NCI-H526 (cell line): Measurements from ENCODE around the gene NUDT21.
"Not testable (repeated sequence)": the region's sequence is repeated elsewhere in the genome, so short reads cannot be mapped to it uniquely, and the experiment has no call there.

Source experiments
- DNase-seq, 2 experiments: peaks; one replicate each; lab custom pipeline; 2025; lab: John Stamatoyannopoulos, UW

NUDT21 gene

DNA sequence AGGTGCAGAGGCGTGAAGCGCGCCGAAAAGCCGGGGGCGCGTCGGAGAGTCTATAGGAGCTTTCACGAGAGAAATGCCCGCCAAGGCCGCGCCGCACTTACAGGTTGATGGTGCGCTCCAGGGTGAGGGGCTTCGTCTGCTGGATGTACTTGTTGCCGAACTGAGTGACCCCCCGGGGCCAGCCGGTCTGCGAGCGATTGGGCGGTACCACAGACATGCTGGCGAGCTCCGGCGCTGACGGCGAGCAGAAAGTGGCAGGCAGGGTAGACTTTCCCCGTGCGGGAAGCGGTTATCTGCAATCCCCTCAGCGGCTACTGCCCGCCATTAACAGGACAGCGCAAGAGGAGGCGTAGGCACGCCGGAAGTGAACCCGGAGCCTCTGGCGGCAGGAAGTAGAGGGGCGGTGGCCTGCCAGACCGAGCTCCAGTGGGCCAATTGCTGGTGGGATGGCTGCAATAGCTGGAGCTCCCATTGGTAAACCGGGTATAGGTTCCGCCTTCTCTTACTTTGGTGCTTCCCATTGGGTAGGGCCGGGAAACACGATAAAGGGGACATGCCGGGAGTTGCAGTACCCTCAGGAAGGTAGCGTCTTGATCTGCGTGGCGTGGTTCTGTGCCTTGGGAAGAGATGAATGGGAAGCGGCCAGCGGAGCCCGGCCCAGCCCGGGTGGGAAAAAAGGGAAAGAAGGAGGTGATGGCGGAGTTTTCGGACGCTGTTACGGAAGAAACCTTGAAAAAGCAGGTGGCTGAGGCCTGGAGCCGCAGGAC is at the start of gene NUDT21, which contains the start of gene OGFOD1:
Gene NUDT21, minus strand, starts transcription at position 347 of the 767 bp plus-strand sequence. Its CDS starts 130 bp downstream, at position 217.
Gene OGFOD1, plus strand, starts transcription at position 569 of the 767 bp plus-strand sequence. Its CDS starts 59 bp downstream, at position 628.
- DNase-seq = peak; percentile 92 to 94

DNA sequence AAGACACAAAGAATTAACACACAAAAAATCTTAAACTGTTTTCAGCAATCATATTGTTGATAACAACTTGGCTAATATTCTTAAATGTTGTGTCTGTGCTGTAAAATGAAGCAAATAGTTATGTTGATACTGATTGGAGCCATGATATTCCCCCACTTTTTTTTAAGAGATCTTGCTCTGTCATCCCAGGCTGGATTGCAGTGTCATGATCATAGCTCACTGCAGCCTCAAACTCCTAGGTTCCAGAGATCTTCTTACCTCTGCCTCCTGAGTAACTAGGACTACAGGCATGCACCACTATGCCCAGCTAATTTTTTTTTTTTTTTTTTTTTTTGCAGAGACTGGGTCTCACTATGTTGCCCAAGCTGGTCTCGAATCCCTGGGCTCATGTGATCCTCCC is 42.7 kb upstream of the NUDT21 start:
- no peak for DNase-seq

DNA sequence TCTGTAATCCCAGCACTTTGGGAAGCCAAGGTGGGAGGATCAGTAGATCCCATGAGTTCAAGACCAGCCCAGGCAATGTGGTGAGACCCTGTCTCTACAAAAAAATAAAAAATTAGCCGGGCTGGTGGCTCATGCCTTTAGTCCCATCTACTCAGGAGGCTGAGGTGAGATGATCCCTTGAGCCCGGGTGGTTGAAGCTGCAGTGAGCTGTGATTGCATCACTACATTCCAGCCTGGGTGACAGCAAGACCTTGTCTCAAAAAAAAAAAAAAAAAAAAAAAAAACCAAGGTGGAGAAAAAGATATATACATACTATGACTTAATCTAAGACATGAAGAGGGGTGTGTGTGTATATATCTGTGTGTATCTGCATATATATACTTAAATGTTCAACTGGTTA is 42.0 kb upstream of the NUDT21 start:
- DNase-seq = no peak

DNA sequence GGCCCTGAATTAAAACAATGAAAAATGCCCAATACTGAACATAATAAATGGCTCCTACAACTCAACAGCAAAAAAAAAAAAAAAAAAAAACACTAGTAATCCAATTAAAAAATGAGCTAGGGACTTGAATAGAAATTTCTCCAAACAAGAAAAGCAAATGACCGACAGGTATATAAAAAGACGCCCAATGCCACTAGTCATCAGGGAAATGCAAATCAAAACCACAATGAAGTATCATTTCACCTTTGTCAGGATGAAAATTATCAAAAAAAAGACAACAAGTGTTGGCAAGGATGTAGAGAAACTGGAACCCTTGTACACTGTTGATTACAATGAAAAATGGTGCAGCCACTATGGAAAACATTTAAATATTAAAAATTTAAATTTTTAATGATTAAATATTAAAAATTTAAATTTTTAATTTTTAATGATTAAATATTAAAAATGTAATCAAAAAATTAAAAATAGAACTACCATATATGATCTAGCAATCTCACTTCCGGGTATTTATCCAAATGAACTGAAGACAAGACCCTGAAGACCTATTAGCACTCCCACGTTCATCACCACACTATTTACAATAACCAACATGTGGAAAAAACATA is 40.6 kb upstream of the NUDT21 start:
- DNase-seq = peak in 1 of 2 experiments; percentile 2

DNA sequence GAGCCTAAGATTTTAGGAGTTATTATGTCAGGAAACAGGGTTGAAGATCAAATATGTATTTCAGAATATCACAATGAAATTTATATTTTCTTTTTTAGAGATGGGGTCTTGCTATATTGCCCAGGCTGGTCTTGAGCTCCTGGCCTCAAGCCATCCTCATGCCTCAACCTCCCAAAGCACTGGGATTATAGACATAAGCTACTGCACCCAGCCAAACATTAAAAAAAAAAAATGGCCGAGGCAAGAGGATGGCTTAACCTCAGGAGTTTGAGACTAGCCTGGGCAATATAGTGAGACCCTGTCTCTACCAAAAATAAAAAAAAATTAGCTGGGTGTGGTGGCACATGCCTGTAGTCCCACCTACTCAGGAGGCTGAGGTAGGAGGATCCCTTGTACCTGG is 37.7 kb upstream of the NUDT21 start:
- DNase-seq = not testable (repeated sequence)

DNA sequence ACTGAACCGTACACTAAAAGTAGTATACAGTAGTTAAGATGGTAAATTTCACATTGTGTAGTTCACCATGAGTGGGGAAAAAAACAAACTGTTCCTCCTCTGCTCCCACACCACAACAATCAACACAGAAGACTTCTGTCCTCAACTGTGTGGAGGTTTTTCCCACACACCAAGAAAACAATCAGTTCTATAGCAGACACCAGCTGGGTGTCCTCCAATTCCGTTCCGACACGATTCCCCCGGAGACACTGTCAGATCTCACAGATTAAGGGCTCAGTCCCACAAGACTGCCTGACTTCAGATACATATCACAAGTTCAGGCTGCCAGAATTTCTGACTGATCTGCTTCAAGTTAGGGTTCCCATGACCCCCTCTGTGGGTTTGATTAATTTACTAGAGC is 36.9 kb upstream of the NUDT21 start:
- DNase-seq = no peak

DNA sequence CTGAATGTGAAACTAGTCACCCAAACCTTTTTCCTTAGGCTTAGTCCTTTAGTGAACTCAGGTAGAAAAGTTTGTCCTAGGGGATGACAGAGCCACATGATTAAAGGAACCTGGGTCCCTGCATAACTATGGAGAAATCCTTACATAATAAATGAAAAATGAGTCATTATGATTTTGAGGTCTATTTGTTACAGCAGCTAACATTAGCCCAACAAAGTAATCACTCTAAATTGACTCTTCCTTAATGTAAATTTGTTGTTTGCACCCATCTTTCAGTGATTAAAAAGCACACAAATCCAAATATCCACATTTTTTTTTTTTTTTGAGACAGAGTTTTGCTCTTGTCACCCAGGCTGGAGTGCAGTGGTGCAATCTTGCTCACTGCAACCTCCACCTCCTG is 32.3 kb upstream of the NUDT21 start:
- no peak for DNase-seq

DNA sequence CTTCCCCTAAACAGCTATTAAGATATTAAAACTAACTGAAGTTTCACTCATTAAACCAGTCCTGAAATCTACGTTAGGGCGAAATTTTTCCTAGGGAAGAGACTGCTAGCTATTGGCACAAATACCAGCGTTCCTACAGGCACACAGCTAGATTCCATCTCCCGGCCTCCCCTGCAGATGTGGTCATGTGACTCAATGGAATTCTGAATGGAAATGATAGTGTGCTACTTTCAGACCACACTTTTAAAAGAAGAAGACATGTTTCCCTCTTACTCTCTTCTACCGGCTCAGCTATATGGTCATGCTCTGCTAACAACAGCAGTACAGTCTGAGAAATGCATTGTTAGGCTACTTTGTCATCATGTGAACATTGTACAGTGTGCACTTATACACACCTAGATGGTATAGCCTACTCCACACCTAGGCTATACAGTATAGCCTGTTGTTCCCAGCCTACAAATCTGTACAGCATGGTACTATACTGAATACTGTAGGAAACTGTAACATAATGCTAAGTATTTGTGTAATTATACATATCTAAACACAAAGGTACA is 31.6 kb upstream of the NUDT21 start:
- DNase-seq = no peak

DNA sequence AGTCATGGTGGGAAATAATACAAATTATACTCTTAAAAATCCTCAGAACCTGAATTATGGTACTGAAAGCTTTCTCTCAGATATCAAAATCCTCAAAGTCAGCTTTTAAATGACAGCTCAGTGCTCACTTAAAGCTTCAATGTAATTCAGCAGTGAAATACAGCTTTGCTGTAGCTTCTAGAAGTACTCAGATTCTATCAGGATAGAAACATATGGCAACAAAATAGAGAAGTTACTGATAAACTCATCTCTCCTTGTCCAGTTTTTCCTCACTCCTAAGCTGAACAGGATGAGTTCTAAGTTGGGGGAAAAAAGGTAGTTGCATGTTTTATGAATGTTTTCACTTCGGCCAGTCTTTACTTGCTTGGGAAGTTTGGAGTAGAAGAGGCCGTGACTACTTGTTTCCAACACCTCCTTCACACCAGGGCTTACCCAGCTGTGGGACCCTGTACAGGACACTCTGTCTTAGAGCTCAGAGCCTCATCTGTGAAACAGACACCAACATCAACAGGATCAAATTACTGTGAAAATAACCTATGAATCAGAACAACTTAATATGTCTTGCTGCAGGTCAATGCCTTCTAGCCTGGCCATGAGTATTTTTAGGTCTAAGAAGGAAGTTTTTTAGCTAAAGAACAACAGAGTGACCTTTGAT is 30.5 kb upstream of the NUDT21 start:
- DNase-seq = no peak

DNA sequence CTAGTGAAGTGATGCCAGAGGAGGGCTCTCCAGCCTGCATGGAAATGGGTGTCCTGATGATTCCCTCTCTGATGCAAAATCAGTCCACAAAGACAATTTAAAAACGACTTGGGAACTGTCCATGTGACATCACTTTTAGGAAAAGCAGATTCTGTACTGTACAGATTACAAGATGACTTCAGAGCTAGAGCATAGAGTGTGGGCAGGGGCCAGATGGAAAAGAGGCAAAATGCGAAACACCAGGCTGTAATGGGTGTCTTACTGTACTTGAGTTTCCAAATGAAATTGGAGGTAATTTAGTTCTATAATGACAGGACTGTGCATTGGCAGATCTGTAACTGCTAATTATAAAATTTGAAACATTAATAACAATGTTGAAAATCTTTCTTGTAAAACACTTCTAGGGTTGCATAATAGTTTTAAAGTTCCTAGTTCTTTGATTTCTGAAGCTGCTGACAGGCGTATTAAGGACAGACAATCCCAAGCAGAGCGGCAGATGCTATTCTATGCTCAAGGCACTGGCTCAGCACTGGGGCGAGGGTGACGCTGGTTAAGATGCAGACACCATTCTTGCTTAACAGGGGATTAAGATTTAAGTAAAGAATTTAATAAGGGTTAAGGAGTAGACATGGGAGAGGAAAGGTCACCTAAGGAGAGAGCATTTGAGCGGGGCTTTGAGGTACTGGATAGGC is 29.8 kb upstream of the NUDT21 start:
- DNase-seq = no peak

DNA sequence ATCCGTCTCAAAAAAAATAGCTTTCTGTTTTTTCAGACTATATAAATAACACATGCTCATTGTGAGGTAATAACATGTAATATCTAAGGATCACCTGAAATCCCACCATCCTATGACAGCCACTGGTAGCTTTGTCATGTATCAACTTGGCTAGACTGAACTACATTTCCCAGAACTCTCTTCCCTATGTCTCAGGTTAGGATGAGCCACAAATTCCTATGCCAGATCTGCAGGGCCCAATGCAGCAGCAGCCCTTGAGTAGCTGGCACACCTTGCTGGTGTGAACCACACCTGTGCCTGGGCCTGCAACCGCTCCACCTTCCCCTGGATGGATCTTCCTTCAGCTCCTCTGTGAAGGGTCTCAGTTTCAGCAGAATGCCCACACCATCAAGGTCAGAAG is 28.3 kb upstream of the NUDT21 start:
- DNase-seq = no peak

DNA sequence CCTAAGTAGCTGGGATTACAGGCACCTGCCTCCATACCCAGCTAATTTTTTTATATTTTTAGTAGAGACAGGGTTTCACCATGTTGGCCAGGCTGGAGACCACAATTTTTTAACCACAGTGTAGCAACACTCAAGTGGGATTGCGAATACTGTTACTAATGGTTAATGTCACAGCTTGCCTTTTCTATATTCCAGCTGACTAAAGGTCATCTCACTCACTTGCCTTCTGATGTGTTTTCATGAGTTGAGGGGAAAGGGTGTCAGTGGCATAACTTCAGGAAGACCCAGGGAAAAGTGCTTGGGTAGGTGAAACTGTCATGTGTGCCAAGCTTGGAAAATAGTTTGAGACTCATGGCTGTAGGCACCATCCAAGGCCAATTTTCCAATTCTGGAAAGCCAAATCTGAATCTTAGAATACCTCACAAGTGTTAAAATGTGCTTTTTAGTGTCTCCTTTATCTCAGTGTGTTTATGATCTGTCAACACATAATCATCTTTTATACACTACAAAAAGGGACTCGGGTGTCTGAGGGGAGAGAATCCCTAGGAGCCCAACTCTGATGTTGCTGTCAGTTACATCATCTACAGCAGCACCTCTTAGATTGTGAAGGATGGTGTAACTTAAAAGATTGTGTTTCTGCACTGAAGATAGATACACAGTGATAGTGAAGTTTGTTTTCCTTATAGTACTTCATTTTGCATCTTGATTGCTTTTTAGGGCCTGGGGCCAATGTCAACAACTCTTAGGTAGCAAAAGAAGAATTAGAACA is 27.3 kb upstream of the NUDT21 start:
- no peak for DNase-seq

DNA sequence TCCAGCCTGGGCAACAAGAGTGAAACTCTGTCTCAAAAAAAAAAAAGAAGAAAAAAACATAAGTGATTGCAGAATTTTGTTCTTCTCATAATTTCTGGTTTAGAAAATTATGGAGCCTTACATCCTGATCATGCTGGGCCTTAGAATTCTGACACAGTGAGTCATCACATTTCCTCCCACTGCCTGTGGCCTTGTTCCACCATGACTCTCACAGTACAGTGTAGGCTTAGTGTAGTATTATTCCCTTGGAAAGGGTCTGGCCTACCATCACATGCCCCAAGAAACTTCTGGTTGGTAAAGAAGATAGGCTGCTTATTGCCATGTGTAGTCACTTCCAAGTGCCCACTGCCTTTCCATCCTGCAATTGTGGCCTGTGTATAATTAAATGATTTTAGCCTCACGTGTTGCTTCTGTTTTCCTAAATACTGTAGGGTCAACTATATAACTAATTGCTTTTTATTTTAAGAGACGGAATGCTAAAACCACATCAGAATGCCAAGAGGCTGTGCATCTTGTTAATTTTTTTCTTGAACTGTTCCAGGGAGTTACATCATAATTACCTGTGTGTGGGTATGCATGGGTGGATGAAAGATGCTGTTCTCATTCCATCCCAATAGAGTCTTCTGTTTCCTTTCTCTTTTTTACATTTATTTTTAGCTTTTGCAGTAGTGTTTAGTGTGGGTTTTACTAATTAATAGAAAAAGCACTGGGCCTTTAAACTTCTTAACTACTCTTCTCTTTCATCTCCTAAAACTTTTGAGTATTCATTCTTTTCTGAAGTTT is 26.2 kb upstream of the NUDT21 start:
- DNase-seq = no peak

DNA sequence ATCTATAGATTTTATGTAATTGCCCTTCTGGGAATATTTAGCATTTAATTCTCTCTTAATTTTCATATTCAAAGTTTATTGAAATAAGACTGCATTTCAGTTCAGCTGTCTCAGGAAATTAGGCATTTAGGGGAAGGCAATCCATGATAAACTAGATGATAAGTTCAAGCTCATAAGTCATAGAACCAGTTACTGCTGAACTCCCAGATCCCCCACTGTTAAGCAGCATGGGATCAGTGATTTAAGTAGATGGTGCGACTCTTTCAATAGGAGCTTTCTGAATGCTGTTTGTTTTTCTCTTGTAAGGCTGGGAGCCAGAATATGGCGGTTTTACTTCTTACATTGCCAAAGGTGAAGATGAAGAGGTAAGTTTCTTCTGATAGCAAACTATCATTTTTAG is 24.1 kb upstream of the NUDT21 start:
- peak; percentile 52 to 54 for DNase-seq

DNA sequence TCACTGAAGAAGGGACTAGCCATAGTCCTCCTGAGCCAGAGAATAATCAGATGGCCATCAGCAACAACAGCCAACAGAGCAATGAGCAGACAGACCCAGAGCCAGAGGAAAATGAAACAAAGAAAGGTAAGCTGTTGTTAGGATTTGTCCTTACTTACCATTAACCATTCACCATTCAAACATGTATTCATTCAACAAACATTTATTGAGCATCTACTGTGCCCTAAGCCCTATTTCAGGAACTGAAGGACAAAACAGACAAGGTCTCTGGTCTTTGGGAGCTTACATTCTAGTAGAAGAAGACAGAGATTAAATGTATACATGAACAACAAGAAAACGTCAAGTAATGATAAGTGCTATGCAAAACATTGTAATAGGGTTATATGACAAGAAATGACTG is 19.5 kb upstream of the NUDT21 start:
- no peak for DNase-seq

DNA sequence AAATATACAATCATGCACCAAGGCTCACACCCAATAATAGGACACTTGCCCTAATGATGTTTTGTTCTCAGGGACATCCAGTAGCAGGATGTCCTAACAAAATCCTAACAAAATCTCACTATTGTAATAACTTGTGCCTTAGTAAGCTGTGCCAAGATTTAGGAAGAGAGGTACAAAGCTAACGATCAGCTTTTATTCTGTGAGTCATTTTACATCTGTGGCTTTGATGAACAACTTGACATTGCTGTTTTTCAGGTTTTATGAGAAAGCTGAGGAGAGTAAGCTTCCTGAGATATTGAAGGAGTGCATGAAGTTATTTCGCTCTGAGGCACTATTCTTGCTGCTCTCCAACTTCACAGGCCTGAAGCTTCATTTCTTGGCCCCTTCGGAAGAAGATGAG is 19.1 kb upstream of the NUDT21 start:
- DNase-seq = no peak

DNA sequence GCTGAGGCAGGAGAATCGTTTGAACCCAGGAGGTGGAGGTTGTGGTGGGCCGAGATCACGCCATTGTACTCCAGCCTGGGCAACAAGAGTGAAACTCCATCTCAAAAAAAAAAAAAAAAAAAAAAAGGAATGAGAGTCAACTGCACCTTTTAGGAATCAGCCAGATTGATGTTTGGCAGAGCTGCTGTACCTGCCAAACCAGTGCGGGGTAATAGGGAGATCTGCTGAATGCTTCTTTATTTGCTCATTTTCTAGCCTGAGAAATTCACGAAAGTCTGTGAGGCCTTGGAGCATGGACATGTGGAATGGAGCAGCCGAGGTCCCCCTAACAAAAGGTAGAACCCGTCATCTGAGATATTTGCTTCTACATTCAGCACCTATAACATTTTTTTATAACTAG is 18.6 kb upstream of the NUDT21 start:
- DNase-seq = no peak

DNA sequence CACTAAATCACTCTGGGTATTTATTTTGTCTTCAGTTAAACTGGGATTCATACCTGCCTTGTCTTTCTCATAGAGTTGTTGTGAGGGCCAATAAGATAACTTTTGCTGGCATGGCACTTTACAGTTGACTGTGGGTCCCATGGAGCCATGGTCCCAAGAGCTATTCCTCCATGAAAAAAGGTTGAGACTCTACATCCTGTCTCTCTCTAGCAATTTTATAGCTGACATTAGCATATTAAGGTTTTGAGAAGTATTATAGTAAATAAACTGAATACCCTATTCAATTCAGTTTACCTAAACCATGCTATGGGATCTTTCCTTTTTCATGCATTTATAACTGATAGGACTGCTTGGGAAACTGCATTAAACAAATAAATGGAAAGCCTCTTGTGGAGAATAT is 17.7 kb upstream of the NUDT21 start:
- no peak for DNase-seq

DNA sequence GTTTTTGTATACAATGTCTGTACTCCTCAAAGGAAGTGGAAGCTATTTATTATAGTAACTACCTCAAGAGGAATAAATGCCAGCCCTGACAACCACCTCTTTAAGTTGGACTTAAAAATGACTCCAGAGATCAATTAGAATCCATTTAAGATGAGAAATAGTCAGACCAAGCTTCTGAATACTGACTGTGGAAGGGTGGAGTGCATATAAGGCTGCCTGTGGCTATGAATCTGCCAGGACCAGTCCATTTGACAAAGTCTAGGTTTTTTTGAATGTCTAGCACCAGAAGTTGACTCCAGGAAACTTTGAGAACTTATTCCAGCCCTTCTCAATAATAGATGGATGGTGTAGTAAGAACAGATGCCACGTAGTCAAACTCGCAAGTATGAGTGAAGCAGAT is 15.2 kb upstream of the NUDT21 start:
- DNase-seq = no peak

DNA sequence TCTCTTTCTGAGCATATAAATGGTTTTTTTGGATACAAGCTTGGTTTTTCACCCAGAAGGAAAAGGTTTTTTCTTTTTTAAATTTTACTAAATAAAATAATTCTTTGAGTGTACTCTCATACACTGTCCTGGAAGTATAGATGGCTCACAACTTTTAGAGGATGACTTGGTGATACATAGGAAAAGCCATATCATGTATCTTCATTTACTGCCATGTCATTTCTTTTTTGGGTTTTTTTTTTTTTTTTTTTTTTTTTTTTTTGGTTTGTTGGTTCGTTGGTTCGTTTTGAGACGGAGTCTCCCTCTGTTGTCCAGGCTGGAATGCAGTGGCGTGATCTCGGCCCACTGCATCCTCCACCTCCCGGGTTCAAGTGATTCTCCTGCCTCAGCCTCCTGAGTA is 12.0 kb upstream of the NUDT21 start:
- DNase-seq = no peak
